Activated T-helper 17 cell treated with anti-CD3 and anti-CD28 coated beads, Interleukin-2, amount 50 U/mL, for 72 hours (primary cell): Measurements from ENCODE around the gene TLE1. TPM values are rescaled to one million over a fixed set of nuclear protein-coding genes. Genes with fewer than 3 reads are reported as not detected.
A peak's percentile ranks its signal among the peaks of the same experiment; 100 is the strongest.
"Not testable (repeated sequence)": the region's sequence is repeated elsewhere in the genome, so short reads cannot be mapped to it uniquely, and the experiment has no call there.

ENCODE experiments used
- ATAC-seq: fragments of 150-1000 bp; cut with Tn5 transposase; replicated peaks from 2 replicates; pipeline ENCODE4 v1.10.0; 2021; ENCODE audit warnings: mild to moderate bottlenecking, moderate library complexity
- H3K27ac Mint-ChIP-seq: one replicate; pipeline ENCODE4 v1.8.0; 2022; ENCODE audit warnings: mixed read lengths
- H3K27me3 Mint-ChIP-seq: one replicate; pipeline ENCODE4 v1.8.0; 2022; ENCODE audit warnings: mixed read lengths
- H3K36me3 Mint-ChIP-seq: one replicate; pipeline ENCODE4 v1.8.0; 2022; ENCODE audit warnings: low read depth, mild to moderate bottlenecking, mixed read lengths
- H3K4me1 Mint-ChIP-seq: one replicate; pipeline ENCODE4 v1.8.0; 2022; ENCODE audit warnings: mixed read lengths
- H3K4me3 Mint-ChIP-seq: one replicate; pipeline ENCODE4 v1.8.0; 2022; ENCODE audit warnings: mild to moderate bottlenecking, mixed read lengths
- H3K9me3 Mint-ChIP-seq: one replicate; pipeline ENCODE4 v1.8.0; 2022; ENCODE audit warnings: mixed read lengths
- total RNA-seq, 2 donors: library from RNA; stranded (reverse); gene quantifications; one replicate each; pipeline ENCODE4 v1.2.3, GENCODE V29; 2022

The TLE1 gene
- total RNA-seq, 2 donors from 2014 or later: 0.13 to 0.97 TPM

DNA sequence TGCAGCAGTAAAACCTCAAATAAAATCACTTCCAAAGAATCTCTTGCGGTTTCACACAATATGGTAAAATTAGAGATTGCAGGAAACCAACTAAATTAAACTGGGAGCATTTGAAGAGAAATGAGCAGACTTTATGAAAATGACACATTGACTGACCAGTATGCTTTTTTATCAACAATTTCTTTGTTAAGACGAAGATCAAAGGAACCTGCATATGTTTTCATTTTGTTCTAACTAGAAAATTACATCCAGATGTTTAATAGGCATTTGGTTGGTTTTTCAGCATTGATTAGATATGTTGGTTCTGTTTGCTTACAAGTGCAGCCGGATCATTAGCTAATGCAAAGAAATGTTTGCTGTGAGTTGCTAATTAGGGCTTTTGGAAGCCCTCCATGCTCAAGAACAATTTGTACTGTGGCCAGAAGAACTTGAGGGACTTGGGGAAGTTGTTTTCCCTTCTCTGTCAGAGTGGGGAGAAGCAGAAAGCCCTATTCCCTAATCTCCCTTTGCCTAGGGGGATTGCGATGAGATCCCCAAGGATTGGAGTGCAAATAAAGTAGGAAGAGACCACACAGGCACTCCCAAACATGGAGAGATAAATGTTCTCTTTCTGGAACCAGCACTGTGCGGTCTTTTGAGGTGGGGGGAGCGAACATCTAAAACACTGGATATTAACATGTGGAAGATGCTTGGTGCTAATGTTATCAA lies 4.5 kb upstream of the TLE1 start:
- H3K4me1 Mint-ChIP-seq: no peaks in the 10 kb centered on the region
- no peaks in the 10 kb centered on the region for H3K9me3 Mint-ChIP-seq
- no peaks in the 10 kb centered on the region for H3K36me3 Mint-ChIP-seq
- H3K27ac Mint-ChIP-seq: no peak overlapping the region
- no peak for ATAC-seq
- H3K27me3 Mint-ChIP-seq: peaks cover 8% of the 10 kb centered on the region
- H3K4me3 Mint-ChIP-seq: no peak overlapping the region

DNA sequence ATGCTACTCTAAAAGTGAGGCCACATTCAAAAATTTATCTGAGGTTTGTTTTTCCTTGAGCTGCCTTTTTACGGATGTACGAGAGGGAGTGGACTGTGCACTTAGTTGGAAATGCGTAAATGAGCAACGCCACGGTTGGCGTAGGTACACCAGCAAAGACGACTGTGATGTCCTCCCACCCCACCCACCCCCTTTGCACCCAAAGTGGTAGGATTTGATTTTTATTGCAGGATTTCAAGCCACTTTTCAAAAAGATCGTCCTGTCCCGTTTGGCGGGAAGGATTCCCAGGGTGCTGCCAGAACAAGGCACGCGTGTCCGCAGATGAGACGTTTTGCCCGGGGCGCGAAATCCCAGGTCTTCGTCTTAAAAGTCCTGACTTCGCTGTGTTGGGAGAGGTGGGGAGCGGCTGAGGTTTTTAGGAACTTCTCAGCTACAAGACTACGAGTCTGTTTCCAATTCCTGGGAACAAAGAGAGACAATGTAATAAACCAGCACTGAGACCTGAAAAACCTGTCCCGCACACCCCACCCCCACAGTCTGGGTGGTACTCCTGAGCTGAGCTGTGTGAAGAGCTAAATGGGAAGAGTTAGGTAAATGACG lies 1.0 kb upstream of the TLE1 start:
- peak overlapping the region; percentile 48 for H3K27ac Mint-ChIP-seq
- peak overlapping the region; percentile 80 for H3K4me3 Mint-ChIP-seq
- no peaks in the 10 kb centered on the region for H3K36me3 Mint-ChIP-seq
- ATAC-seq: no peak
- H3K9me3 Mint-ChIP-seq: no peaks in the 10 kb centered on the region
- H3K27me3 Mint-ChIP-seq: peaks cover 8% of the 10 kb centered on the region
- H3K4me1 Mint-ChIP-seq: peaks cover 5% of the 10 kb centered on the region

DNA sequence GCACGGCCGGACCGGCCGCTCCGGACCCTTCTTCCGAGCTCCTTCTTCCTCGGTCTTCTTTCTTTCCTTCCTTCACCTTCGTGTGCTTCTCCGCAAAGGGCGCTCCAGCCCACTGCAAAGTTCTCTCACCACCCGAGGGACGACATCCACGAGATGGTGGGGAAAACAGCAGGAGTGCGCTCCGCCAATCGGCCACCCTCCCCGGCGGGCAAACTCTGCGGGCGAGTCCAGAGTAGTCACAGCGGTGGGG lies 329 bp downstream of the TLE1 start:
- not testable (repeated sequence) for H3K4me1 Mint-ChIP-seq, ATAC-seq, H3K27me3 Mint-ChIP-seq, H3K9me3 Mint-ChIP-seq, H3K27ac Mint-ChIP-seq, H3K36me3 Mint-ChIP-seq
- peak overlapping the region; percentile 68 for H3K4me3 Mint-ChIP-seq

DNA sequence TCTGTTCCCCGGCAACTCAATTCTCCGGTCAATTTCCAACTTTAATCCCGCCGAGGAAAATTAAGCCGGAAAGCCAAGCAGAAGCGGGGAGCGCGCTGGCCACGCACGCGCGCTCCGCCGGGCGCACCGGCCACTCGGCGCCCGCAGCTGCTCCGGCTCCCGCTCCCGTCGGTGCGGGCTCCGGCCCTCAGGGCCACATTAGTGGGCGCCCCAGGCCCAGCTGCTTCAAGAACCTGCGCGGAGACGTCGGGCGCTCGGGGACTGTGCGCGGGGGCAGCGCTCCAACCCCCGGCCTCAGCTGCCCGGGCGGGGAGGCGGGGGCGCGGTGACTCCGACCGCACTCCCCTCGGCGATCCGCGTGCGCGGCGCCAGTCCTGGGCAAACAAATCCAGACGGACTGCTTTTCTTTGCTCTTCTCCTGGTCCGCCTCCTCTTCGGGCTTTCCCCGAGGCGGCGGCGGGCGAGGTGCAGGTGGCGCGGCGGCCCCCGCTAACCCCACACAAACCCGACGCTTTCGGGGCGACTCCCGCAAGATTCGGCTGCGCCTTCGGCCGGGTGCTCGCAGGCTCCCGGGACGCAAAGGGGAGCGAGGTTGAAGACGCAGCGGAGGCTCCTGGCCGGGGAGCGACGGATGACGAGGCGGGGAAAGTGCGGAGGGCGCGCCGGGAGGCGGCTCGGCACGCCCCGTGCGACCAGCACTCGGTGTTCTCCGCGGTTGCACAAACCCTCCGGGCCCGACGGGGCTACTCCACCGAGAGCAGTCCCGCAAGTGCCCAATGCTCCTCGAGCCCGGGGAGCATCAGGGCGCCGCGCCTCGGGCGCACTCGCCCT lies 870 bp downstream of the TLE1 start:
- ATAC-seq: peak; percentile 5
- peak overlapping the region; percentile 68 for H3K4me3 Mint-ChIP-seq

DNA sequence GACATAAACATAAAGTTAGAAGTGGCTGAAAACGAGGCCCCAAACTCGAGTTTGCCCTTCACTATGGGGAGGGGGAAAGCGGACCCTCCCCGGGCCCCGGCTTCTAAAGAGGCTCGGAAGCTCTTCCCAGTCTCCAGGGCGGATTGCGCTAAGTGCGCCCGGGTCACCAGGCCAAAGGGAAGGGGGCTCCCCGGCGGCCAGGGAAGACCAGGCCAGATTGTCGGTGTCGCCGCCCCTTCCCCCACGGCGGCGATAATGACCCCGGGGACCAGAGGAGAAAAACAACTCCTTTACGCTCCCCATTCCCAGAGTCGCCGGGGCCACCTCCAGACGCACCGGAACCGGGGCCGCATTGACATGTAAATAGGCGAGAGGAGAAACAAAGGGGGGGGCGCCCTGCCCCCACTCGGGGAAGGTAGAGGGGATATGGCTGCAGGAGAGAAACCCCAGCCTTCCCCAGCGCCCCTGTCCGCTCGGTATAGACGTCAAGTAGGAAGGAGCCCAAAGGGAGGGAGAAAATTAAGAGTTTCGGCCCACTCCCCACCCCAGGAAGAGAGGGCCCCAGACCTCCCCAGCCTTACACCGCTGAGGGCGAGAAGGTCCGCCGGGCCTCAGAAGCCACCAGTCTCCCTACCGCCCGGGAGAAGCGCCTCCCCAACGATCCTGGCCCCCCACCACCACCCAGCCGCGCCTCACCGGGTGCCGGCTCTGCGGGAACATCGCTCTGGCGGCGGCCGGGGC lies 1.7 kb downstream of the TLE1 start:
- ATAC-seq: no peak
- Mint-ChIP-seq H3K4me3 (peak overlapping the region; percentile 53), H3K27ac (no peak overlapping the region), H3K27me3 (peaks cover 8% of the 10 kb centered on the region), H3K36me3 (no peaks in the 10 kb centered on the region), H3K4me1 (peaks cover 5% of the 10 kb centered on the region), H3K9me3 (no peaks in the 10 kb centered on the region)

More for the DNA sequence above, 870 bp downstream of the TLE1 start:
- H3K9me3 Mint-ChIP-seq, H3K27ac Mint-ChIP-seq, H3K27me3 Mint-ChIP-seq, H3K36me3 Mint-ChIP-seq, H3K4me1 Mint-ChIP-seq: not testable (repeated sequence)

DNA sequence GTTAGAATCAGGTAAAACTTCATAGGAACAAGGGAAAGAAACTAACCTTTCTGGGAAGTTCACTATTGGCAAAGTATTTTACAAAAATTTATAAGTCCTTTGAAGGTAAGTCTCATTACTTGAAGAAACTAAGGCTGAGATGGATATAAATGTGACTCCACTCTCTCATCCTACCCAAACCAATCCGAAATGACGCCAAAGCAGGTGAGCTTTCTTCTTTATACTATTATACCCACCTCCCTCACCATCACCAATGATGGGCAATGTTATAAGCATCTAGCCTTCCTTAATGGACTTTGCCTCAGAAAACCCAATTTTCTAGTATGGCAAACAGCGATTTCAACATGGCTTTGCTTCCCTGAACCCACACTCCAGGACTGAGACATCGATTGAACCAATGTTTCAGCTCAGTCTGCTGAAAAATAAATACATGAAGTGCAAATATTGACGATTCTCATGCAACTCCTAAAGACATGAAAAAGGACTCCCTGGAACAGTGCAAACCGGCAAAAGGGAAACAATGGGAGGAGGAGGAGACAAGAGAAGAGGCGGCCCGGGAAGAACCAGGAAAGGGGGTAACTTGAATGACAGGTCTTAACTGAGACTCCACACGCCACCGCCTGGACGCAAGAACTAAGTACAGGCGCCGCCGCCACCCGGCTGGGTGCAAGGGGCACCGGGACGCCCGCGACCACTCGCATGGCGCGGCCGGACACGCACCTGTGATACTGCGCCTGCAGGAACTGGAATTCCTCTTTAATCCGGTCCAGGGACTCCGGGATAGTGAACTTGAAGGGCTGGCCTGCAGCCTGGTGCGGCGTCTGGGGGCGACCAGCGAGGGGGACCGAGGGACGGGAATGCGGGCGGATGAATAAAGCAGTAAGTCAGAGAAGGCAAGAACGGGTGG lies 2.5 kb downstream of the TLE1 start:
- H3K4me3 Mint-ChIP-seq: peak overlapping the region; percentile 53
- no peak for ATAC-seq
- no peak overlapping the region for H3K27ac Mint-ChIP-seq
- H3K27me3 Mint-ChIP-seq: peaks cover 8% of the 10 kb centered on the region
- H3K9me3 Mint-ChIP-seq: no peaks in the 10 kb centered on the region
- no peaks in the 10 kb centered on the region for H3K36me3 Mint-ChIP-seq
- peaks cover 5% of the 10 kb centered on the region for H3K4me1 Mint-ChIP-seq

DNA sequence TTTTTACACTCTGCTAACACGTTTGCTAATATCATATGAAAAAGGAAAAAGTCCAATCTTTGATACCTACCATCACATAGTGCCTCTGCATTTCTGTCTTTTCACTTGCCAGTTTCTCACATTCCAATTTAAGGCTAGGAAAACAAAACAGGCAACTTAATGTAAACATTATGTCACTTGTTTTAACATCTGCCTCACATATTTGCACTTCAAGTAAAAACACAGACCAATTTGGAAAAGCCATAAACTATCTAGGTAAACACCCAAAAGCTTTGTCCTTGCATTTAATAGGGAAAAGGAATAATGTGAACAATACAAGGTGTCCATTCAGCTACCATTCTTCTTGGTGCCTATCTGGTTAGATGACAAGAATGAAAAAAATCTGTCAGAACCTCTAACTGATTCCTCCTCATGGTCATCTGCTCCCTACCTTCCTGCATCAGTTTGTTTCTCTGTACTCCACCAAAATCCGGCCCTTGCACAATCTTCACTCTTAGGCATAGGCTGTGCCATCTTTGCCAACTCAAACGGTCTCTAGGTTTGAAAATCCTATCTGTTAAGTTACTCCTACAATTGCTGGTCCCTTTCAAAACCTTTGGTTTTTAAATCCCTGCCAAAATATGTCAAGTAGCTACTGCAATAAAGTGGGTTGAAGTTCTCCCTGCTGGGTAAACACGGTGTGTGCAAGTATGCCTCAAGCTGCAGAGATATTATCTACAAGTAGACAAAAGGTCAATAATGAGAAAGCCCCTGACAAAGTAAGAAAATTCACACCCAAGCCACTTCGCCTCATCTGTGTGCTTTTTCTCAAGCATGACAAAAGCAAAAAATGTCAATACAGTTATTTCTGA lies 3.4 kb downstream of the TLE1 start:
- Mint-ChIP-seq H3K9me3 (no peaks in the 10 kb centered on the region), H3K27me3 (peaks cover 11% of the 10 kb centered on the region), H3K36me3 (no peaks in the 10 kb centered on the region), H3K4me1 (peaks cover 5% of the 10 kb centered on the region), H3K27ac (no peak overlapping the region), H3K4me3 (no peak overlapping the region)
- no peak for ATAC-seq

DNA sequence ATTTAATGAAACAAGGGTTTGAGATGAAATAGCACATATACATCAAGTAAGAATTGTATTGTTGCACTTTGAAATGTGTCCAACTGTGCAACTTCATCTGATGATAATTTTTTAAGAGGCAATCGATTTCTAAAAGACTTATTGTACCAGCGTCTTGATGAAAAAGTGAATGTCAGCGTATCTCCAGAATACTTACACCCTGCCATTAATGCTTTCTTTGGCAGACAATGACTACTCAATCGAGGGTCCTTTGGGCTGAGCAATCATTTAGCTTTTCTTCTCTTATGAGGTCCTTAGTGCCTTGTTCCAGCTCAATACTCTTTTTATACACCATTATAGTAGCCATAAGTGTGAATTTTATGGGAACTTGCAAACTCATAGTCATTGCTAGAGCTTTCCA lies 4.7 kb downstream of the TLE1 start:
- Mint-ChIP-seq H3K4me1 (peaks cover 5% of the 10 kb centered on the region), H3K36me3 (no peaks in the 10 kb centered on the region), H3K27ac (no peak overlapping the region), H3K9me3 (no peaks in the 10 kb centered on the region), H3K4me3 (no peak overlapping the region), H3K27me3 (peaks cover 7% of the 10 kb centered on the region)
- ATAC-seq: no peak

DNA sequence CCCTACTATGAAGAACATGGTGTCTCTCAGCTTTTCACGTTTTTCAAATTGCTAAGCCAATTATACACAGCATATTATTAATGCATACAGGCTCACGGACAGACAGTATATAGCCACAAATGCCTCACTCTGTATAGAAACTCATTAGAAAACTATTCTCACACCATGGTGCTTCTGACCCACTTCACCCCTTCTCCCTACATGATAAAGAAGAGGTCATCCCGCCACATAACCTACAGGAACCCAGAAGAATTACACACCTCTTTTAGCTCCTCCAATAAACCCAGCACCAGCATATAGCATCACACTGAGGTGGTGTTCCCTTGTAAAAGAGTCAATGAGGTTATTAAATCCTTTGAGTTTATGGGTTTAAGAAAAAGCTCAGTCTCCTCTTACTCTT lies 5.6 kb downstream of the TLE1 start:
- H3K4me3 Mint-ChIP-seq: no peak overlapping the region
- peaks cover 5% of the 10 kb centered on the region for H3K4me1 Mint-ChIP-seq

DNA sequence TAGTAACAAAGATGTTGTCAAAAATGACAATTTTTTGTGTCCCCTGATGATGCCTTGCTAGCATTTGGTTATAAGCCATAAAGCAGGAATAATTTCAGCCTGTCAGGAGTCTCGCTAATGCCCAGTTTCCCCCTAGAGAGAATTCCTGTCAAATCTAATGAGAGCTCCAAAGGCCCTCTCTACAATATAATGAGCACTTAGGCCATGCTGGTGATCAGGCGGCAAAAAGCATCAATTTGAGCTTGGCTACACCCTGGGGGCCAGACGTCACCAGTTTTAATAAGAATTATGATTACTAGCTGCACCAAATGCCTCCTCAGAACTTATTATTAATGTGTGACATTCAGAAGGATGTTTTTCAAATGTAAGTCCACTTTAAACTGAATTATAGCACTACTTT lies 6.1 kb downstream of the TLE1 start:
- no peak for ATAC-seq
- H3K4me1 Mint-ChIP-seq: peaks cover 5% of the 10 kb centered on the region
- no peaks in the 10 kb centered on the region for H3K36me3 Mint-ChIP-seq
- no peak overlapping the region for H3K27ac Mint-ChIP-seq
- peaks cover 11% of the 10 kb centered on the region for H3K27me3 Mint-ChIP-seq
- H3K4me3 Mint-ChIP-seq: no peak overlapping the region
- H3K9me3 Mint-ChIP-seq: no peaks in the 10 kb centered on the region

More for the DNA sequence above, 5.6 kb downstream of the TLE1 start:
- Mint-ChIP-seq H3K27me3 (peaks cover 11% of the 10 kb centered on the region), H3K9me3 (no peaks in the 10 kb centered on the region), H3K36me3 (no peaks in the 10 kb centered on the region), H3K27ac (no peak overlapping the region)
- no peak for ATAC-seq

DNA sequence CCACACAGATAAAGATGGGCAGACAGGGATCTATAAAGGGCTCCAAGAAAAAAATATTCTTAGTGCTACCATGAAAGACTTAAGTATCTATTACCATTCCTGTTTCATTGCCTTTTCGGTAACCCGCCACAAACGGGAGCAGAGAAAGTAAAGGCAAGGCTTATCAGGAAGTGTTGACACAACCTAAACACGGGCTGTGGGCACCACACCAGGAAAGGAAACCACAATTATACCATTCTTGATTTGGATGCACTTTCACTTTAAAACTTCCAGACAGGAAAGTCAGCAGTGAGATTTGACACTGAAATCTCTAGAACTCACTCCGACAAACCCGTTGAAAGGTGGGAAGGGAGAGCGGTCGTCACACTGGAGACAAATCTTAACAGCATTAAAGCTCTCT lies 6.5 kb downstream of the TLE1 start:
- Mint-ChIP-seq H3K9me3 (no peaks in the 10 kb centered on the region), H3K4me1 (peaks cover 5% of the 10 kb centered on the region), H3K27me3 (peaks cover 11% of the 10 kb centered on the region), H3K27ac (no peak overlapping the region), H3K36me3 (no peaks in the 10 kb centered on the region), H3K4me3 (no peak overlapping the region)
- no peak for ATAC-seq

DNA sequence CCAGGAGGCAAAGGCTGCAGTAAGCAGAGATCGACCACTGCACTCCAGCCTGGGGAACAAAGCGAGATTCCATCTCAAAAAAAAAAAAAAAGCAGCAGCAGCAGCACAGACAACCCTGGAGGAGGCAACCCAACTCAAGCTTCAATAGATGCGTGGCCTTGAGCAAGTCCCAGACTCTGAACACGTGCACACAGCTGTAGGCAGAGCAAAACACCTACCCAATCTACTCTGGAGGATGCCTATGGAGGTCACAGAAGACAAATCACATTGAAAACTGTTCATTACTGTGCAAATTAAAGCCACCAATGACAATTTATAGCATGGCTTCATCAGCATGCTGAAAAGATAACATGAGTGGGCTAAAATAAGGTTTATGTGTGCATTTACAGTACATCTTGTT lies 7.2 kb downstream of the TLE1 start:
- H3K4me1 Mint-ChIP-seq: peaks cover 5% of the 10 kb centered on the region
- no peak for ATAC-seq
- peaks cover 11% of the 10 kb centered on the region for H3K27me3 Mint-ChIP-seq
- no peak overlapping the region for H3K4me3 Mint-ChIP-seq
- no peaks in the 10 kb centered on the region for H3K36me3 Mint-ChIP-seq
- no peak overlapping the region for H3K27ac Mint-ChIP-seq
- no peaks in the 10 kb centered on the region for H3K9me3 Mint-ChIP-seq

DNA sequence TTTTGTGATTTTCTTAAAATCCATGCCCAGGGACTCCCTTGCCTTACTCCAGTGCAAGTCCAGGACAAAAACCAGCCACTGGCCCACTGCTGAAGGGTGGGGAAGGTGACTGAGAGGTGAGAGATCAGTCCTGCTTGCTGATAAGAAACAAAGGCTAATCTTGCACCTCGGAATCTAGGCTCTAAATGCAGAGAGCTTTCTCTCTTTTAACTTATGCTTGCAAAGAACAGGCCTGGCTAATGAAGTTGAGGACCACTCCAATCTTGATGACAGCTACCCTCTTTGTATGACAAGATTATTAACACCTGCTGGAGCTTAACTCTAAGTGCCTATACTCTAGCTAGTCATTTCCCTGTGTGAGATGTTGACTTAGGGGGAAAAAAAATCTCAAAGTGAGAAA lies 8.8 kb downstream of the TLE1 start:
- no peak for ATAC-seq
- Mint-ChIP-seq H3K27ac (no peak overlapping the region), H3K9me3 (peaks cover 3% of the 10 kb centered on the region), H3K4me3 (no peak overlapping the region), H3K27me3 (peaks cover 17% of the 10 kb centered on the region), H3K4me1 (no peaks in the 10 kb centered on the region), H3K36me3 (no peaks in the 10 kb centered on the region)
